Kidney (tissue), 14 donors: ENCODE data around the gene OR5A2. TPM values are rescaled to one million over a fixed set of nuclear protein-coding genes. Genes with fewer than 3 reads are reported as not detected.
A peak's percentile ranks its signal among the peaks of the same experiment; 100 is the strongest.
"Not testable (repeated sequence)": the region's sequence is repeated elsewhere in the genome, so short reads cannot be mapped to it uniquely, and the experiment has no call there.

Source experiments
- DNase-seq, 5 donors: peaks; one replicate each; pipeline ENCODE4 v3.0.0-alpha.2; 2013 to 2020
- FAIRE-seq: peaks from 2 replicates; lab custom pipeline; 2012; peaks lifted over from hg19 to GRCh38; lab: Jason Lieb, UNC
- H3K27ac ChIP-seq, 2 donors: one replicate each; pipeline ENCODE4 v1.7.0; 2013; ENCODE audit warnings: low read depth in 2 of 2, low read length in 2 of 2, inconsistent platforms in 1 of 2
- H3K27me3 ChIP-seq: one replicate; pipeline ENCODE4 v1.7.1; 2013; ENCODE audit warnings: low read length, inconsistent platforms; ENCODE audit not compliant: control insufficient read depth, insufficient read depth
- H3K36me3 ChIP-seq, 3 donors: one replicate each; pipeline versions ENCODE4 v1.7.0 to v1.7.1; 2013; ENCODE audit warnings: low read length in 3 of 3, control low read depth in 1 of 3, inconsistent platforms in 1 of 3; ENCODE audit not compliant: insufficient read depth in 3 of 3, control insufficient read depth in 2 of 3
- H3K4me1 ChIP-seq, 3 donors: one replicate each; pipeline versions ENCODE4 v1.7.0 to v1.7.1; 2013; ENCODE audit warnings: low read length in 3 of 3, inconsistent platforms in 1 of 3, low read depth in 1 of 3; ENCODE audit not compliant: control insufficient read depth in 2 of 3, insufficient read depth in 2 of 3
- H3K4me3 ChIP-seq, 3 donors: one replicate each; pipeline versions ENCODE4 v1.7.0 to v1.8.1; 2013; ENCODE audit warnings: low read length in 3 of 3, control low read depth in 1 of 3, inconsistent platforms in 1 of 3
- H3K9ac ChIP-seq, 3 donors: one replicate each; pipeline versions ENCODE4 v1.7.0 to v1.7.1; 2013; ENCODE audit warnings: low read length in 3 of 3, control low read depth in 1 of 3, inconsistent platforms in 1 of 3
- H3K9me3 ChIP-seq, 3 donors: one replicate each; pipeline versions ENCODE4 v1.7.0 to v1.7.1; 2013; ENCODE audit warnings: low read length in 3 of 3, control low read depth in 1 of 3, inconsistent platforms in 1 of 3; ENCODE audit not compliant: control insufficient read depth in 2 of 3, insufficient read depth in 1 of 3
- CTCF ChIP-seq: IDR thresholded peaks from 3 replicates; pipeline ENCODE4 v1.5.1; 2012; ENCODE audit warnings: mild to moderate bottlenecking, moderate library complexity, borderline replicate concordance; ENCODE audit not compliant: insufficient read depth; ENCODE audit errors: extremely low read depth
- intact Hi-C: fragments of 100-400 bp; cut with DNase I; formaldehyde crosslinking; loops from one replicate; pipeline ENCODE4 v1.11.1; 2022
- polyA plus RNA-seq: library from polyadenylated mRNA; stranded (reverse); fragments of 350-450 nt; fragmentation: Illumina TruSeq; extraction: RNeasy Lipid Tissue Mini Kit (QIAGEN cat#74804); gene quantifications from one replicate; pipeline ENCODE4 v1.2.3, GENCODE V29; 2014; ENCODE audit warnings: low read depth, low replicate concordance; ENCODE audit not compliant: insufficient read depth
- total RNA-seq: library from RNA; stranded (reverse); fragmentation: NEBNext Ultra II Directional; extraction: Animal tissue kit (Norgen Biotek cat#: 25700); gene quantifications from one replicate; pipeline ENCODE4 v1.2.1, GENCODE V29; 2021
- donor health status: control.
- donor health status: control.
- donor health status: control.
- donor health status: control.
- donor health status: control.
- donor health status: DM: yes; HTN: yes; CAD: no.
- donor health status: Normal renal cell carcinoma (clear cell type).

Gene OR5A2
- total and polyA plus RNA-seq, 2 donors from 2014 or later: not detected

DNA sequence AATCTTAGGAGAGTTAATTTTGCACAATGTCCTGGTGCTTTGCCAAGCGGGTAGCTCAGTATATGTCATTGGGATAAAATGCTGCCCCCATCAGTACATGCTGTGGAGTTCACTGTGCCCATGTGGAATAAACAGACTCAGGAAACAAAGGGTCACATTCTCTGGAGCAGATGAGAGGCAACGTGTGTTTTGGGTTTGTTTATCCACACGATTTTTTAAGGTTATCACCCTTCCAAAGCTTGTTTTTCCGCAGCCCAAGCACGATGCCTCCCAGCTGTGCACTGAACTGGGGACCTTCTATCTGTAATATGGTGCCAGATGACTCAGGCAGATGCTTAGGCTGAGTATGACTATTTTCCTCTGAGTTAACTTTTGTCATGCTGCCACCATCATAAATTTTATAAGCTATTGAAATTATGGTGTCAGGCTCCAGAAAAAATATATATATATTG is 37.0 kb upstream of the OR5A2 start:
- H3K36me3 ChIP-seq: no peaks in the 10 kb centered on the region
- H3K9me3 ChIP-seq: no peaks in the 10 kb centered on the region
- no peaks in the 10 kb centered on the region for H3K27me3 ChIP-seq
- H3K27ac ChIP-seq: no peak overlapping the region
- intact Hi-C loops: no loop called here
- H3K4me1 ChIP-seq: no peaks in the 10 kb centered on the region
- FAIRE-seq (no peak), DNase-seq (peak in 3 of 5 donors; percentile 18 to 68 (median 31))
- H3K4me3 ChIP-seq: no peak overlapping the region
- H3K9ac ChIP-seq: no peak overlapping the region
- TF ChIP-seq CTCF: no peak

GRCh38 chr11:59459916-59460315 is 33.7 kb upstream of the OR5A2 start:
- Histone ChIP-seq H3K4me3 (no peak overlapping the region), H3K9me3 (no peaks in the 10 kb centered on the region), H3K9ac (no peak overlapping the region), H3K27ac (no peak overlapping the region), H3K4me1 (no peaks in the 10 kb centered on the region), H3K36me3 (no peaks in the 10 kb centered on the region), H3K27me3 (no peaks in the 10 kb centered on the region)
- FAIRE-seq: no peak
- TF ChIP-seq CTCF: no peak
- intact Hi-C loops: no loop called here
- no peak for DNase-seq

DNA sequence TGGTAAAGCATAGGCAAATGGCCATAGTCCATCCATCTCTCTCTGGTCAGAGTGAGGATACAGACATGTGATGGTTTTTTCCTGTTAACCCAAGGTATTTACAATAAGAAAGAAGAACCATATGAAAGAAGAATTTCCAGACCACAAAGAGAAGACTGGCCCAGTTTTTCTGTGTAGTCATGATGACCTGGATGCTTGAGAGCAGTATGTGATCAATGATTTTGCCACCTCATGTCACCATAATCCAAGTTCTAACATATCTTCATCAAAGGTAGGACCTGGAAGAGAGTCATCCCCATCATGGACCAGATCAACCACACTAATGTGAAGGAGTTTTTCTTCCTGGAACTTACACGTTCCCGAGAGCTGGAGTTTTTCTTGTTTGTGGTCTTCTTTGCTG is 30.4 kb upstream of the OR5A2 start, which contains the start of gene OR4D6:
OR4D6 (plus strand) TSS at position 301 of the 400 bp plus-strand sequence; CDS start at position 301, 0 bp downstream.
- Histone ChIP-seq H3K9me3 (no peaks in the 10 kb centered on the region), H3K36me3 (no peaks in the 10 kb centered on the region), H3K9ac (no peak within 1 kb of the TSS), H3K4me1 (no peaks in the 10 kb centered on the region), H3K4me3 (no peak within 1 kb of the TSS), H3K27me3 (no peaks in the 10 kb centered on the region), H3K27ac (no peak within 1 kb of the TSS)
- FAIRE-seq (no peak), DNase-seq (no peak)
- intact Hi-C loops: no loop called here
- TF ChIP-seq CTCF: no peak

DNA sequence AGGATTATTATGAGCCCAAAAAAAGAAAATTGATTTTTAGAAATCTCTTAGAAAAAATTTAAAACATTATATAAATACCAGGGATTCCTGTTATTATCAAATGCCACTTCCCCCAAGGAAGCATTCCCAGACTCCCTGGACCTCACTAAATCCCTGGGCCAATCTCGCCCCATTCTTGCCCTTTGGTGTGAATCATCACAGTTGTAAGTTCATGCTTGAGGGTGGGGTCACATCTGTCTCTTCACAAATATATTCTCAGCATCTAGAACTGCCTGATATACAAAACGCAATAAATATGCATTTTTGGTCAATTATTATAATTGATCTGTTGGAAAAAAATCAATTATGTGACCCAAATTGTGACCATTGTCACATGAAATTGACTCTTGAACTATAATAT is 22.3 kb upstream of the OR5A2 start:
- no peak overlapping the region for H3K9ac ChIP-seq
- H3K9me3 ChIP-seq: peaks cover 0 to 2% (median 0%) of the 10 kb centered on the region in 3 donors
- no peak for TF ChIP-seq CTCF
- FAIRE-seq (no peak), DNase-seq (no peak)
- no peaks in the 10 kb centered on the region for H3K36me3 ChIP-seq
- intact Hi-C loops: no loop called here
- H3K27ac ChIP-seq: no peak overlapping the region
- no peaks in the 10 kb centered on the region for H3K27me3 ChIP-seq
- H3K4me3 ChIP-seq: no peak overlapping the region
- H3K4me1 ChIP-seq: no peaks in the 10 kb centered on the region

DNA sequence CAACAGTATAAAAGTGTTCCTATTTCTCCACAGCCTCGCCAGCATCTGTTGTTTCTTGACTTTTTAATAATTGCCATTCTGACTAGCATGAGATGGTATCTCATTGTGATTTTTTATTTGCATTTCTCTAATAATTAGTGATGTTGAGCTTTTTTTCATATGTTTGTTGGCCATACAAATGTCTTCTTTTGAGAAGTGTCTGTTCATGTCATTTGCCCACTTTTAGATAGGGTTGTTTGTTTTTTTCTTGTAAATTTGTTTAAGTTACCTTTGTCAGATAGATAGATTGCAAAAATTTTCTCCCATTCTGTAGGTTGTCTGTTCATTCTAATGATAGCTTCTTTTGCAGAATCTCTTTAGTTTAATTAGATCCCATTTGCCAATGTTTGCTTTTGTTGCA is 19.4 kb upstream of the OR5A2 start:
- H3K4me3 ChIP-seq, H3K27me3 ChIP-seq, H3K9ac ChIP-seq, H3K27ac ChIP-seq, H3K36me3 ChIP-seq, intact Hi-C loops, FAIRE-seq, DNase-seq, H3K4me1 ChIP-seq, H3K9me3 ChIP-seq: not testable (repeated sequence)
